Stromal cell of bone marrow (primary cell): ENCODE measurements around the gene DEFB128.
A peak's percentile ranks its signal among the peaks of the same experiment; 100 is the strongest.
"Not testable (repeated sequence)": the region's sequence is repeated elsewhere in the genome, so short reads cannot be mapped to it uniquely, and the experiment has no call there.

Experiments
- DNase-seq: peaks from one replicate; pipeline ENCODE4 v3.0.0-alpha.2; 2012; ENCODE audit warnings: low read depth

Gene DEFB128

GRCh38 chr20:189611-190010, at the start of gene DEFB128:
Gene DEFB128, minus strand, starts transcription at chr20:189711. Its CDS starts 88 bp downstream, at chr20:189623.
- no peak for DNase-seq

- DNase-seq: no peak
Measured at GRCh38 chr20:237929-238328, 48.4 kb upstream of the DEFB128 start.

- no peak for DNase-seq
Measured at GRCh38 chr20:237489-237888, 48.0 kb upstream of the DEFB128 start.

GRCh38 chr20:235891-236290, 46.4 kb upstream of the DEFB128 start:
- no peak for DNase-seq

- no peak for DNase-seq
Measured at GRCh38 chr20:227439-228105, 38.1 kb upstream of the DEFB128 start.

- DNase-seq: no peak
Measured at GRCh38 chr20:226958-227357, 37.4 kb upstream of the DEFB128 start, which contains the start of gene DEFB129. Gene DEFB129, plus strand, starts transcription at chr20:227258. Its CDS starts 31 bp downstream, at chr20:227289.

- DNase-seq: not testable (repeated sequence)
Measured at GRCh38 chr20:225879-226278, 36.4 kb upstream of the DEFB128 start.

- DNase-seq: no peak
Measured at GRCh38 chr20:221258-221830, 31.8 kb upstream of the DEFB128 start.

GRCh38 chr20:219290-220115, 30.0 kb upstream of the DEFB128 start:
- no peak for DNase-seq

GRCh38 chr20:217266-217665, 27.8 kb upstream of the DEFB128 start:
- DNase-seq: no peak

- DNase-seq: no peak
Measured at GRCh38 chr20:215796-216195, 26.3 kb upstream of the DEFB128 start.

- no peak for DNase-seq
Measured at GRCh38 chr20:214383-214782, 24.9 kb upstream of the DEFB128 start.

GRCh38 chr20:210809-211502, 21.4 kb upstream of the DEFB128 start:
- DNase-seq: no peak

GRCh38 chr20:208942-209566, 19.5 kb upstream of the DEFB128 start:
- peak; percentile 44 for DNase-seq

GRCh38 chr20:203630-204029, 14.1 kb upstream of the DEFB128 start:
- DNase-seq: not testable (repeated sequence)

GRCh38 chr20:199996-200395, 10.5 kb upstream of the DEFB128 start:
- DNase-seq: no peak

- DNase-seq: no peak
Measured at GRCh38 chr20:198225-198624, 8.7 kb upstream of the DEFB128 start.

- DNase-seq: no peak
Measured at GRCh38 chr20:187733-188132, 1.8 kb downstream of the DEFB128 start.

GRCh38 chr20:184288-184687, 5.2 kb downstream of the DEFB128 start:
- DNase-seq: no peak

- no peak for DNase-seq
Measured at GRCh38 chr20:168876-169275, 20.6 kb downstream of the DEFB128 start.

GRCh38 chr20:164618-165017, 24.9 kb downstream of the DEFB128 start:
- DNase-seq: no peak

GRCh38 chr20:157154-157553, 32.4 kb downstream of the DEFB128 start, which contains the start of gene DEFB127:
Gene DEFB127, plus strand, starts transcription at chr20:157454. Its CDS starts 91 bp downstream, at chr20:157545.
- no peak for DNase-seq
